ENCODE results near the gene ANKMY1. TPM values are rescaled to one million over a fixed set of nuclear protein-coding genes. Genes with fewer than 3 reads are reported as not detected.
A peak's percentile ranks its signal among the peaks of the same experiment; 100 is the strongest.

ANKMY1 gene
- total and polyA plus RNA-seq, 2 donors (not counting 1 experiment from before 2014, with no cell fraction given): 51.7 to 72.1 TPM

DNA sequence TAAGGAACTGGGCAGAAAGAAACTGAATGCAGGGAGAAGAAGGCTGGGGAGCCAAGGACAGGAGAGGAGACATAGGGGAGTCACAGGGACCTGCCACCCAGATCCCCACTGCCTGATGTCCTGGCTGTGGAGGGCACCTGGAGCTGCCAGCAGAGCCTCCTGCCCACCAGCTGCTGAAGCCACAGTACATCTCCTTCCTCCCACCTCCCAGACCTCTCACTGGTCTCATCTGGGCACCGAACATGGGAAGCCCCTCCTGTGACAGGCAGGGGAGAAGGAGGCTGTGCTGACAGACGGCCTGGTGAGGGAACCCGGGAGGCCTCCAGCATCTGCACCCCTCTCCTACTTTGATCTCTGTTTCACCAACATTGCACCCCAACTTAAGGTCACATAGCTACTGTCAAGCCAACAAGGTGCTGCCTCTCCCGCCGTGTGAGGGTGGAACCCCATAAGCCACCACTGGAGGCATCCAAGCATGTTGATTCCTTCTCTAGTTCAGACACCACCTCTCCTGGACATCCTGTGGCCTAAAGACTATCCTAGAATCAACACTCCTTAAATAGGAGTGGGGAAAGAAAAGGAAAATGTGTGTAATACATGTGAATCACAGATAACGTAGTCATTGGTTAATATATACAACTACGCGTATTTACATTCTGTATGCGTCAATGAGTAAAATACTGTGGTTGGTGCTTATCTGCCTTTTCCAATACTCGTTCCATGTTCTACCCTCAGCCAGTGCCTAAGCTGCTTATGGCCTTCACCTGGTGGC, 7.0 kb upstream of the ANKMY1 start:
- H3K9me3 Mint-ChIP-seq (ENCODE audit: insufficient read depth): no peaks in the 10 kb centered on the region
- ChIA-PET POLR2A (interaction anchor here (1.2 to 3.7 kb wide), 2 partner anchors 14 to 21 kb away, joined by 5 to 97 read pairs; partner anchors contain the start of gene CAPN10), CTCF (interaction anchor here (1.1 to 7.8 kb wide), 7 partner anchors 13 to 51 kb away, joined by 3 to 126 read pairs (median 14); partner anchors contain the start of gene CAPN10)
- Histone ChIP-seq H3K27ac (ENCODE audit: low read length in 2 of 2) (peak overlapping the region; percentile 84 to 86), H3K9me3 (ENCODE audit: control extremely low read depth in 1 of 3, control insufficient read depth in 2 of 3, insufficient read depth in 1 of 3, low read length in 2 of 3) (no peaks in the 10 kb centered on the region), H3K79me2 (ENCODE audit: control insufficient read depth, insufficient read depth, low read length) (peaks cover 45% of the 10 kb centered on the region), H4K20me1 (ENCODE audit: control insufficient read depth, insufficient read depth, low read length, poor library complexity, severe bottlenecking) (peaks cover 20% of the 10 kb centered on the region), H3K4me3 (ENCODE audit: control extremely low read depth in 1 of 5, extremely low read depth in 1 of 5, insufficient read depth in 1 of 5, low read depth in 2 of 5, low read length in 4 of 5) (peak overlapping the region; percentile 42 to 76 (median 51)), H3K9ac (ENCODE audit: low read length) (peak overlapping the region; percentile 69), H3K36me3 (replicated peaks in 1 of 2; ENCODE audit: control extremely low read depth in 1 of 2, control insufficient read depth in 1 of 2, extremely low read depth in 1 of 2, insufficient read depth in 2 of 2, low read length in 1 of 2) (peaks cover 0 to 11% of the 10 kb centered on the region in 2 experiments), H3K4me2 (replicated peaks; ENCODE audit: low read depth, low read length, poor library complexity, severe bottlenecking) (peak overlapping the region; percentile 97), H2AFZ (ENCODE audit: insufficient read depth, low read depth, low read length, poor library complexity, severe bottlenecking) (peak overlapping the region; percentile 77), H3K4me1 (ENCODE audit: control insufficient read depth in 2 of 2, insufficient read depth in 2 of 2, low read length in 2 of 2) (peaks cover 52 to 65% of the 10 kb centered on the region in 2 donors), H3K27me3 (replicated peaks in 1 of 4; ENCODE audit: control extremely low read depth in 1 of 4, control insufficient read depth in 3 of 4, insufficient read depth in 4 of 4, low read length in 3 of 4) (no peaks in the 10 kb centered on the region)
- no peak for TF ChIP-seq EZH2 (IDR thresholded peaks at IDR 0.05; ENCODE audit: borderline replicate concordance, insufficient read depth, low read depth, low read length, poor library complexity, severe bottlenecking)
- TF ChIP-seq, protein P1, sequence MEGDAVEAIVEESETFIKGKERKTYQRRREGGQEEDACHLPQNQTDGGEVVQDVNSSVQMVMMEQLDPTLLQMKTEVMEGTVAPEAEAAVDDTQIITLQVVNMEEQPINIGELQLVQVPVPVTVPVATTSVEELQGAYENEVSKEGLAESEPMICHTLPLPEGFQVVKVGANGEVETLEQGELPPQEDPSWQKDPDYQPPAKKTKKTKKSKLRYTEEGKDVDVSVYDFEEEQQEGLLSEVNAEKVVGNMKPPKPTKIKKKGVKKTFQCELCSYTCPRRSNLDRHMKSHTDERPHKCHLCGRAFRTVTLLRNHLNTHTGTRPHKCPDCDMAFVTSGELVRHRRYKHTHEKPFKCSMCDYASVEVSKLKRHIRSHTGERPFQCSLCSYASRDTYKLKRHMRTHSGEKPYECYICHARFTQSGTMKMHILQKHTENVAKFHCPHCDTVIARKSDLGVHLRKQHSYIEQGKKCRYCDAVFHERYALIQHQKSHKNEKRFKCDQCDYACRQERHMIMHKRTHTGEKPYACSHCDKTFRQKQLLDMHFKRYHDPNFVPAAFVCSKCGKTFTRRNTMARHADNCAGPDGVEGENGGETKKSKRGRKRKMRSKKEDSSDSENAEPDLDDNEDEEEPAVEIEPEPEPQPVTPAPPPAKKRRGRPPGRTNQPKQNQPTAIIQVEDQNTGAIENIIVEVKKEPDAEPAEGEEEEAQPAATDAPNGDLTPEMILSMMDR (IDR thresholded peaks at IDR 0.05): no peak
- peak overlapping the region; percentile 99 for H3K27ac Mint-ChIP-seq
- ATAC-seq (ENCODE audit: low read depth): no peak
- WGBS (ENCODE audit: insufficient coverage): 90% methylated on average over 5 of the region's 10 CpGs
- no peak for DNase-seq
- peaks cover 71% of the 10 kb centered on the region for H3K4me1 Mint-ChIP-seq
- no peaks in the 10 kb centered on the region for H3K27me3 Mint-ChIP-seq
- H3K4me3 Mint-ChIP-seq: peak overlapping the region; percentile 94
- intact Hi-C loops (cut with micrococcal nuclease): loop anchor here (5.0 to 10.0 kb wide), 3 partner anchors 540 to 1318 kb away; partner anchors contain the start of genes FARP2 and MTERF4
